ENCODE data around the gene OPCML.

DNA sequence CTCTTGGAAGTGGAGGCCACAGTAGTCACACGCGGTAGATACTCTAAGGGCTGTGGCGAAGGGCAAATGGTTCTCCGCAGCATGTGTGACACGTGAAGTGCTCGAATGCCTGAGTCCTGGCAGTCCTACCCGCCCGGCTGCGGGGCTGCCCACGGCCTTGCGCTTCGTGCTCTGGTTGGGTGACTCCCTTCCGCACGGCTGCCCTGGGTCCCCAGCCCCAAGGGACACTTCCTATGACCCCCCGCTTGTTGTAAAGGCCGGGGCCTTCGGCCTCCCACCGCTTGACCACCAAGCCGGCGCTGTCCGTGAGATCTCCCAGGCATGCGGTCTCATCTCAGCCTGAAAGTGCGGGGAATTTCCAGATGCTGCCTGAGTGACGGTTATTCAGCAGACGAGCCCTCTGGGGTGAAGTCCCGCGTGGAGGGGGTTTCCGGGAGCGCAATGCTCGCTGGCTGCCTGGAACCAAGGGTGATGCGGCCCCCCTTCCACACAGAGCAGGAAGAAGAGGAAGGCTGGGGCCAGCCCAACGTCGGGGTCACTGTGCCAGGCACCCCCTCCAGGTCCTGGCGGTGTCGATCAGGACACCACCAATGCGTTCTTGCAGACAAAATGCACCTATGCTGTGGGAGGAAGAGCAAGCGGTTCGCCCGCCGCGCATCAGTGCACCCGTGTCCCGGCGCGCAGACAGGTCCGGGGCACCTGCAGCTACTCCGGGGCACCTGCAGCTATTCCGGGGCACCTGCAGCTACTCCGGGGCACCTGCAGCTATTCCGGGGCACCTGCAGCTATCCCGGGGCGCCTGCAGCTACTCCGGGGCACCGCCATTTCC is 171.2 kb downstream of the OPCML start:
- TF ChIP-seq, protein P1, sequence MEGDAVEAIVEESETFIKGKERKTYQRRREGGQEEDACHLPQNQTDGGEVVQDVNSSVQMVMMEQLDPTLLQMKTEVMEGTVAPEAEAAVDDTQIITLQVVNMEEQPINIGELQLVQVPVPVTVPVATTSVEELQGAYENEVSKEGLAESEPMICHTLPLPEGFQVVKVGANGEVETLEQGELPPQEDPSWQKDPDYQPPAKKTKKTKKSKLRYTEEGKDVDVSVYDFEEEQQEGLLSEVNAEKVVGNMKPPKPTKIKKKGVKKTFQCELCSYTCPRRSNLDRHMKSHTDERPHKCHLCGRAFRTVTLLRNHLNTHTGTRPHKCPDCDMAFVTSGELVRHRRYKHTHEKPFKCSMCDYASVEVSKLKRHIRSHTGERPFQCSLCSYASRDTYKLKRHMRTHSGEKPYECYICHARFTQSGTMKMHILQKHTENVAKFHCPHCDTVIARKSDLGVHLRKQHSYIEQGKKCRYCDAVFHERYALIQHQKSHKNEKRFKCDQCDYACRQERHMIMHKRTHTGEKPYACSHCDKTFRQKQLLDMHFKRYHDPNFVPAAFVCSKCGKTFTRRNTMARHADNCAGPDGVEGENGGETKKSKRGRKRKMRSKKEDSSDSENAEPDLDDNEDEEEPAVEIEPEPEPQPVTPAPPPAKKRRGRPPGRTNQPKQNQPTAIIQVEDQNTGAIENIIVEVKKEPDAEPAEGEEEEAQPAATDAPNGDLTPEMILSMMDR (IDR thresholded peaks at IDR 0.05; ENCODE audit: low read length), result no peak
- TF ChIP-seq EZH2 (optimal IDR thresholded peaks at IDR 0.05; ENCODE audit: low read depth, low read length), result no peak
- TF ChIP-seq EZH2phosphoT487 (IDR thresholded peaks at IDR 0.05; ENCODE audit: low read length), result no peak
